Nephron (organoid): ENCODE results near the gene SIX3.

Experiments
- H3K27ac Mint-ChIP-seq, 3 experiments: 2 replicates each; pipeline ENCODE4 v1.8.0; 2020; ENCODE audit warnings: mixed read lengths in 3 of 3, mild to moderate bottlenecking in 2 of 3, moderate library complexity in 1 of 3
- H3K27me3 Mint-ChIP-seq: 2 replicates; pipeline ENCODE4 v1.8.0; 2021; ENCODE audit warnings: low read depth, mild to moderate bottlenecking, moderate library complexity, mixed read lengths
- H3K36me3 Mint-ChIP-seq: 2 replicates; pipeline ENCODE4 v1.8.0; 2020; ENCODE audit warnings: low read depth, mixed read lengths
- H3K4me1 Mint-ChIP-seq: 2 replicates; pipeline ENCODE4 v1.8.0; 2020; ENCODE audit warnings: mixed read lengths
- H3K4me3 Mint-ChIP-seq, 3 experiments: 2 replicates each; pipeline ENCODE4 v1.8.0; 2020; ENCODE audit warnings: mild to moderate bottlenecking in 3 of 3, mixed read lengths in 3 of 3, moderate library complexity in 2 of 3
- H3K9me3 Mint-ChIP-seq: 2 replicates; pipeline ENCODE4 v1.8.0; 2020; ENCODE audit warnings: mixed read lengths
- CTCF ChIP-seq, 3 experiments: fragments of 200-600 bp; sonication (generic); IDR thresholded peaks; one replicate each; pipeline ENCODE4 v1.5.0; 2021; ENCODE audit warnings: antibody characterized with exemption in 3 of 3; ENCODE audit not compliant: unreplicated experiment in 3 of 3

SIX3 gene

GRCh38 chr2:44920751-44921150 lies 20.8 kb upstream of the SIX3 start:
- peaks cover 100% of the 10 kb centered on the region for H3K27me3 Mint-ChIP-seq
- peaks cover 7% of the 10 kb centered on the region for H3K9me3 Mint-ChIP-seq
- no peaks in the 10 kb centered on the region for H3K36me3 Mint-ChIP-seq
- H3K4me3 Mint-ChIP-seq = no peak overlapping the region
- no peak for TF ChIP-seq CTCF (IDR thresholded peaks at IDR 0.05; ENCODE audit: unreplicated experiment in 3 of 3)
- H3K27ac Mint-ChIP-seq = no peak overlapping the region
- no peaks in the 10 kb centered on the region for H3K4me1 Mint-ChIP-seq

GRCh38 chr2:44922776-44923175 lies 18.7 kb upstream of the SIX3 start:
- peaks cover 7% of the 10 kb centered on the region for H3K9me3 Mint-ChIP-seq
- H3K27me3 Mint-ChIP-seq = peaks cover 100% of the 10 kb centered on the region
- H3K36me3 Mint-ChIP-seq = no peaks in the 10 kb centered on the region
- H3K4me3 Mint-ChIP-seq = no peak overlapping the region
- TF ChIP-seq CTCF (IDR thresholded peaks at IDR 0.05; ENCODE audit: unreplicated experiment in 3 of 3) = no peak
- peaks cover 4% of the 10 kb centered on the region for H3K4me1 Mint-ChIP-seq
- H3K27ac Mint-ChIP-seq = no peak overlapping the region

GRCh38 chr2:44925561-44926136 lies 15.9 kb upstream of the SIX3 start:
- H3K36me3 Mint-ChIP-seq = no peaks in the 10 kb centered on the region
- TF ChIP-seq CTCF (IDR thresholded peaks at IDR 0.05; ENCODE audit: unreplicated experiment in 3 of 3) = no peak
- peaks cover 96% of the 10 kb centered on the region for H3K27me3 Mint-ChIP-seq
- no peak overlapping the region for H3K27ac Mint-ChIP-seq
- H3K9me3 Mint-ChIP-seq = peaks cover 2% of the 10 kb centered on the region
- H3K4me3 Mint-ChIP-seq = no peak overlapping the region
- H3K4me1 Mint-ChIP-seq = peaks cover 11% of the 10 kb centered on the region

- TF ChIP-seq CTCF (IDR thresholded peaks at IDR 0.05; ENCODE audit: unreplicated experiment in 3 of 3) = no peak
- Mint-ChIP-seq H3K36me3 (no peaks in the 10 kb centered on the region), H3K27ac (no peak overlapping the region), H3K27me3 (peaks cover 96% of the 10 kb centered on the region), H3K4me1 (peaks cover 17% of the 10 kb centered on the region), H3K9me3 (peaks cover 2% of the 10 kb centered on the region), H3K4me3 (no peak overlapping the region)
Measured at GRCh38 chr2:44926957-44927356, 14.5 kb upstream of the SIX3 start.

GRCh38 chr2:44927985-44928482 lies 13.5 kb upstream of the SIX3 start:
- peak overlapping the region in 2 of 3 experiments; percentile 30 to 52 for H3K4me3 Mint-ChIP-seq
- H3K4me1 Mint-ChIP-seq = peaks cover 17% of the 10 kb centered on the region
- peaks cover 5% of the 10 kb centered on the region for H3K9me3 Mint-ChIP-seq
- peaks cover 96% of the 10 kb centered on the region for H3K27me3 Mint-ChIP-seq
- H3K36me3 Mint-ChIP-seq = no peaks in the 10 kb centered on the region
- no peak for TF ChIP-seq CTCF (IDR thresholded peaks at IDR 0.05; ENCODE audit: unreplicated experiment in 3 of 3)
- no peak overlapping the region for H3K27ac Mint-ChIP-seq

GRCh38 chr2:44928483-44929158 lies 12.9 kb upstream of the SIX3 start:
- Mint-ChIP-seq H3K27me3 (peaks cover 96% of the 10 kb centered on the region), H3K27ac (no peak overlapping the region), H3K4me3 (peak overlapping the region; percentile 38 to 52 (median 51)), H3K36me3 (no peaks in the 10 kb centered on the region), H3K9me3 (peaks cover 5% of the 10 kb centered on the region), H3K4me1 (peaks cover 17% of the 10 kb centered on the region)
- no peak for TF ChIP-seq CTCF (IDR thresholded peaks at IDR 0.05; ENCODE audit: unreplicated experiment in 3 of 3)
